H9 (cell line): ENCODE measurements around the gene ICE1. TPM values are rescaled to one million over a fixed set of nuclear protein-coding genes. Genes with fewer than 3 reads are reported as not detected.

Source experiments
- DNase-seq: peaks from one replicate; pipeline ENCODE4 v3.0.0-alpha.2; 2017
- H2AFZ ChIP-seq: one replicate; pipeline ENCODE4 v1.6.1; 2013; ENCODE audit warnings: mild to moderate bottlenecking, low read length, control low read depth, moderate library complexity
- H2AK5ac ChIP-seq: 2 replicates; pipeline ENCODE4 v1.6.1; 2013; ENCODE audit warnings: low read length, control low read depth, mixed read lengths; ENCODE audit not compliant: insufficient read length
- H2BK120ac ChIP-seq: one replicate; pipeline ENCODE4 v1.6.1; 2013; ENCODE audit warnings: low read depth, mild to moderate bottlenecking, low read length, control low read depth, inconsistent platforms; ENCODE audit not compliant: poor library complexity, severe bottlenecking
- H2BK12ac ChIP-seq: 2 replicates; pipeline ENCODE4 v1.6.1; 2013; ENCODE audit warnings: low read length, control low read depth, mixed read lengths, low read depth; ENCODE audit not compliant: insufficient read length
- H2BK15ac ChIP-seq: 2 replicates; pipeline ENCODE4 v1.6.1; 2013; ENCODE audit warnings: low read depth, low read length, control low read depth
- H2BK20ac ChIP-seq: one replicate; pipeline ENCODE4 v1.6.1; 2013; ENCODE audit warnings: low read depth, mild to moderate bottlenecking, low read length, control low read depth, inconsistent platforms; ENCODE audit not compliant: poor library complexity, severe bottlenecking
- H2BK5ac ChIP-seq: 2 replicates; pipeline ENCODE4 v1.6.1; 2013; ENCODE audit warnings: low read length, control low read depth, mixed read lengths; ENCODE audit not compliant: insufficient read length
- H3K14ac ChIP-seq: 2 replicates; pipeline ENCODE4 v1.6.1; 2013; ENCODE audit warnings: low read length, control low read depth; ENCODE audit not compliant: insufficient read depth
- H3K18ac ChIP-seq: 2 replicates; pipeline ENCODE4 v1.6.1; 2013; ENCODE audit warnings: low read depth, mild to moderate bottlenecking, mixed read lengths, low read length, control low read depth; ENCODE audit not compliant: insufficient read length
- H3K23ac ChIP-seq: 2 replicates; pipeline ENCODE4 v1.6.1; 2013; ENCODE audit warnings: low read length, control low read depth, mixed read lengths, low read depth; ENCODE audit not compliant: insufficient read length
- H3K23me2 ChIP-seq: 2 replicates; pipeline ENCODE4 v1.6.1; 2013; ENCODE audit warnings: low read depth, mild to moderate bottlenecking, mixed read lengths, low read length, control low read depth; ENCODE audit not compliant: insufficient read length, poor library complexity, severe bottlenecking
- H3K27ac ChIP-seq: 2 replicates; pipeline ENCODE4 v1.5.1; 2013; ENCODE audit warnings: low read length, control low read depth, mixed read lengths, low read depth; ENCODE audit not compliant: insufficient read length
- H3K27me3 ChIP-seq: 2 replicates; pipeline ENCODE4 v1.6.1; 2013; ENCODE audit warnings: low read length, control low read depth, inconsistent platforms; ENCODE audit not compliant: insufficient read depth
- H3K4ac ChIP-seq: 2 replicates; pipeline ENCODE4 v1.6.1; 2013; ENCODE audit warnings: low read depth, mild to moderate bottlenecking, control low read depth, inconsistent platforms, low read length, moderate library complexity
- H3K4me1 ChIP-seq: 2 replicates; pipeline ENCODE4 v1.6.1; 2013; ENCODE audit warnings: low read length, control low read depth, inconsistent platforms; ENCODE audit not compliant: insufficient read depth
- H3K4me2 ChIP-seq: 2 replicates; pipeline ENCODE4 v1.6.1; 2013; ENCODE audit warnings: low read length, control low read depth, mixed read lengths; ENCODE audit not compliant: insufficient read length, insufficient read depth
- H3K56ac ChIP-seq: 2 replicates; pipeline ENCODE4 v1.6.1; 2013; ENCODE audit warnings: low read depth, mild to moderate bottlenecking, mixed read lengths, low read length, control low read depth; ENCODE audit not compliant: insufficient read length
- H3K79me1 ChIP-seq: 2 replicates; pipeline ENCODE4 v1.6.1; 2013; ENCODE audit warnings: low read depth, mild to moderate bottlenecking, moderate library complexity, low read length, control low read depth, inconsistent platforms; ENCODE audit not compliant: insufficient read depth, poor library complexity, severe bottlenecking
- H3K79me2 ChIP-seq: 2 replicates; pipeline ENCODE4 v1.6.1; 2013; ENCODE audit warnings: low read length, control low read depth, inconsistent platforms; ENCODE audit not compliant: insufficient read depth
- H3K9ac ChIP-seq: 2 replicates; pipeline ENCODE4 v1.6.1; 2013; ENCODE audit warnings: low read length, control low read depth, mixed read lengths; ENCODE audit not compliant: insufficient read length; ENCODE audit errors: extremely low read depth
- H3K9me3 ChIP-seq: one replicate; pipeline ENCODE4 v1.6.1; 2013; ENCODE audit warnings: low read depth, low read length, inconsistent platforms; ENCODE audit not compliant: control insufficient read depth
- H3T11ph ChIP-seq: one replicate; pipeline ENCODE4 v1.6.1; 2013; ENCODE audit warnings: mild to moderate bottlenecking, low read length, control low read depth, inconsistent platforms
- H4K20me1 ChIP-seq: one replicate; pipeline ENCODE4 v1.6.1; 2013; ENCODE audit not compliant: control insufficient read depth, insufficient read length, insufficient read depth
- H4K5ac ChIP-seq: 2 replicates; pipeline ENCODE4 v1.6.1; 2013; ENCODE audit warnings: low read depth, mild to moderate bottlenecking, mixed read lengths, low read length, control low read depth; ENCODE audit not compliant: insufficient read length
- H4K8ac ChIP-seq: replicated peaks from 2 replicates; pipeline ENCODE4 v1.6.1; 2013; ENCODE audit warnings: low read length, control low read depth, mixed read lengths, low read depth; ENCODE audit not compliant: insufficient read length
- H4K91ac ChIP-seq: 2 replicates; pipeline ENCODE4 v1.6.1; 2013; ENCODE audit warnings: low read depth, mild to moderate bottlenecking, moderate library complexity, mixed read lengths, low read length, control low read depth; ENCODE audit not compliant: insufficient read length
- H3K27ac Mint-ChIP-seq, 3 experiments: 2 replicates in 2 of 3; 3 replicates in 1 of 3; pipeline ENCODE4 v1.8.0; 2020 to 2021; ENCODE audit warnings: mixed read lengths in 3 of 3, mild to moderate bottlenecking in 1 of 3, moderate library complexity in 1 of 3
- H3K27me3 Mint-ChIP-seq: 2 replicates; pipeline ENCODE4 v1.8.0; 2021; ENCODE audit warnings: low read depth, mild to moderate bottlenecking, moderate library complexity, mixed read lengths
- H3K36me3 Mint-ChIP-seq, 3 experiments: 2 replicates in 2 of 3; 3 replicates in 1 of 3; pipeline ENCODE4 v1.8.0; 2020 to 2021; ENCODE audit warnings: low read depth in 3 of 3, mixed read lengths in 3 of 3; ENCODE audit not compliant: insufficient read depth in 1 of 3
- H3K4me1 Mint-ChIP-seq, 2 experiments: 2 replicates each; pipeline ENCODE4 v1.8.0; 2020; ENCODE audit warnings: mixed read lengths in 2 of 2
- H3K4me3 Mint-ChIP-seq, 2 experiments: 2 replicates in 1 of 2; 3 replicates in 1 of 2; pipeline ENCODE4 v1.8.0; 2020 to 2021; ENCODE audit warnings: mild to moderate bottlenecking in 2 of 2, mixed read lengths in 2 of 2, moderate library complexity in 1 of 2
- H3K9me3 Mint-ChIP-seq, 2 experiments: 2 replicates in 1 of 2; 3 replicates in 1 of 2; pipeline ENCODE4 v1.8.0; 2020; ENCODE audit warnings: mild to moderate bottlenecking in 2 of 2, mixed read lengths in 2 of 2, moderate library complexity in 1 of 2
- CTCF ChIP-seq: fragments of 200-600 bp; sonication (generic); conservative IDR thresholded peaks from 3 replicates; pipeline ENCODE4 v1.8.0; 2021; ENCODE audit warnings: antibody characterized with exemption, mild to moderate bottlenecking
- WGBS: extraction: QIAGEN DNeasy Blood & Tissue Kit; methylation state at CpG from one replicate; pipeline ENCODE4 v1.1.7; 2013; ENCODE audit warnings: missing lambda C conversion rate, low lambda C conversion rate, mixed read lengths; ENCODE audit not compliant: insufficient read length; ENCODE audit errors: extremely low coverage; 5-methylcytosine and 5-hydroxymethylcytosine counted together
- total RNA-seq: library from RNA; stranded (reverse); gene quantifications from 2 replicates; pipeline ENCODE4 v1.2.1, GENCODE V29; 2021

The ICE1 gene
- total RNA-seq, 1 experiment from 2014 or later = 45.1 TPM

GRCh38 chr5:5383461-5383860, 39.0 kb upstream of the ICE1 start:
- Mint-ChIP-seq H3K27me3 (peaks cover 2% of the 10 kb centered on the region; the same call in 1 of the 2 replicates), H3K4me1 (peaks cover 37 to 38% of the 10 kb centered on the region in 2 experiments), H3K4me3 (no peak overlapping the region), H3K9me3 (peaks cover 8 to 12% of the 10 kb centered on the region in 2 experiments), H3K27ac (no peak overlapping the region), H3K36me3 (peaks cover 6 to 18% (median 7%) of the 10 kb centered on the region in 3 experiments)
- Histone ChIP-seq H2BK5ac (no peak overlapping the region), H4K20me1 (no peaks in the 10 kb centered on the region), H3K18ac (no peak overlapping the region), H3K27me3 (no peaks in the 10 kb centered on the region), H3K4ac (no peak overlapping the region), H4K8ac (no peak overlapping the region), H2BK20ac (no peak overlapping the region), H3K14ac (no peak overlapping the region), H3K23ac (no peak overlapping the region), H3K9ac (no peak overlapping the region), H3K79me1 (no peaks in the 10 kb centered on the region), H2AFZ (no peak overlapping the region), H2BK120ac (no peak overlapping the region), H2BK15ac (no peak overlapping the region), H3K4me2 (no peak overlapping the region), H2AK5ac (no peak overlapping the region), H3K9me3 (peaks cover 5% of the 10 kb centered on the region), H4K91ac (no peak overlapping the region), H3K79me2 (no peaks in the 10 kb centered on the region), H2BK12ac (no peak overlapping the region), H3K4me1 (peaks cover 2% of the 10 kb centered on the region; the same call in 1 of the 2 replicates), H4K5ac (no peak overlapping the region), H3K56ac (no peak overlapping the region), H3T11ph (no peak overlapping the region), H3K27ac (no peak overlapping the region), H3K23me2 (no peaks in the 10 kb centered on the region)
- DNase-seq = no peak
- no CpG with 5 or more reads among the region's 5 CpGs for WGBS
- TF ChIP-seq CTCF = no peak
